AG20443 (cell line): Measurements from ENCODE around the gene DGKD.
"Not testable (repeated sequence)": the region's sequence is repeated elsewhere in the genome, so short reads cannot be mapped to it uniquely, and the experiment has no call there.

Source experiments
- DNase-seq: peaks from one replicate; pipeline ENCODE4 v3.0.0; 2012; ENCODE audit warnings: low spot score, mixed read lengths

The DGKD gene

DNA sequence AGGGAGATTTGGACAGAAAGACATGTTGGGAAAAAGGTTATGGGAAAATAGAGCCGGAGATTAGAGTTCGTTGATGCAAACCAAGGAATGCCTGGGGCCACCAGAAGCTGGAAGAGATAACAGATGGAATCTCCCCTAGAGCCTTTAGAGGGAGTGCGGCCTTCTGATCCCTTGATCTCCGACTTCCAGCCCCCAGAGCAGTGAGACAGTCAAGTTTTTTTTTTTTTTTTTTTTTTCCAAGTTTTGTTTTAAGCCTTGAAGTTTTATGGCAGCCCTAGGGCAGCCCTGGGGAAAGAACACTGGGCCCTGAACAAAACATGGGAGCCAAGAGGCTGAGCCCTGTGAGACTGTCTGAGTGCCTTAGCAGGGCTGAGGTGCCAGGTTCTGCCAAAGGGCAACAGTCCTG, 6.5 kb downstream of the DGKD start:
- DNase-seq: no peak

DNA sequence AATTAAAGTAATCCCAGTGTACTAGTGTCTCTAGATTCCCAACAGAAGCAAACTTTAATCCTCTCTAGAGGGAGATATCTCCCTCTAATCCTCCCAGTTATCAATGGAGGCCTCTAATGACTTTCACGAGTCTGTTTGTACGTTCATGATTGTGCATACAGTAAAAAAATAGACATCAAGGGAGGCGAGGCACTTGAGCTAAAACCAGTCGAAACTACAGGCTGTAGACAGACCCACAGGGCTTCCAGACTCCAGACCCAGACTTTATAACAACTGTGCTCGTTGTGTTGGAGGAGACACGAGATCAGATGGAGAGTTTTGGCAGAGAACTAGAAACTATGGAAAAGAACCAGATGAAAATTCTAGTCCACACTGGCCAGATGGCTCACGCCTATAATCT, 7.0 kb downstream of the DGKD start:
- no peak for DNase-seq

DNA sequence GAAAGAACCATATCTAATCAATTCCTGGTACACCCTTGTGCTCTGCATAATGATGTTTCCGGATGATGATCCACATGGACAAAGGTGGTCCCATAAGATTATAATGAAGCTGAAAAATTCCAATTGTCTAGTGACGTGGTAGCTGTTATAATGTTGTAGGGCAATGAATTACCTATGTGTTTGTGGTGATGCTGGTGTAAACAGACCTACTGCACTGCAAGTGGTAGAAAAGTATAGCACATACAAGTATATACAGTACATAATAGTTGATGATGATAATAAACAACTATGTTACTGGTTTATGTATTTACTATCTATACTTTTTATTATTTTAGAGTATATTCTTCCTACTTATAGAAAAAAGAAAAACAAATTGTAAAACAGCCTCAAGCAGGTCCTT, 8.4 kb downstream of the DGKD start:
- DNase-seq: no peak

DNA sequence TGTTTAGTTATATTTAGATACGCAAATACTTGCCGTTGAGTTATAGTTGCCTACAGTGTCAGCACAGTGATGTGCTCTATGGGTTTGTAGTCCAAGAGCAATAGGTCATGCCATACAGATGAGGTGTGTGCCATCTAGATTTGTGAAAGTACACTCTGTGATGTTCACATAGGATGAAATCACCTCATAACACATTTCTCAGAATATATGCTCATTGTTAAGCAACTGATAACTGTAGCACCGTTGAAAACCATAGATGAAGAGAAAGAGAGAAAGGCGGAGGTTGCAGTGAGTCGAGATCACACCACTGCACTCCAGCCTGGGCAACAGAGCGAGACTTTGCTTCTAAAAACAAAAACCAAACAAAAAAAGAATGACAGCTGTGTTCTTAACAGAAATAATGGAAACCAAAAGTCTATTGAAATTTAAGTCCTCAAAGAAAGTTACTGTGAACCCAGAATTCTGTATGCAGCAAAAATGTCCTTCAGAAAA, 9.5 kb downstream of the DGKD start:
- DNase-seq: no peak

DNA sequence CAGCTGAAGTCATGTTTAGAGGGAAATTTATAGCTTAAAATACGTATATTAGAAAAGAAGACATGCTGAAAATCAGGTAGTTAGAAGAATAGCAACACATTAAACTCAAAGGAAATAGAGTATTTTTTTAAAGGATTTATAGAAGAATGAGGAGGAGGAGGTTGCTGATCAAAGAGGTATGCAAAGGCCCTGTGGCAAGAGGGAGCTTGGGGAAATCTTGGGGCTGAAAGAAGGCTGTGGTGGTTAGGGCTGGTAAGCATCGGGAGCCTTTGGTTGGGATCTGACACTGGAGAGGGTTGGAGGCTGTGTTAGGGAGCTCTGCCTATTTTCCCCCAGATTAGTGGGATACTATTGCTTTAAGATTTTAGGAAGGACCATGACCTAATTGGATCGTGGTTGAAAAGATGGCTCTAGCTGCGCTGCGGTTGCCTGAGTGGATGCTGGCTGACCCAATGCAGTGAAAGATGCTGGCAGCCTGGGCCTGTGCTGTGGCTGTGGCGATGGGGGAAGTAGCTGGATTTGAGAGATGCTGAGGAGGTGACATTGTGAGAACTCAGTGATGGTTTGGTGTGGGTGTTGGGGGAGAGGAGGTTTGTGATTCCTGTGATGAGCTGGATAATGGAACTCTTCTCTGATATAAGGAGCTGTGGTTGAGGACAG, 11.7 kb downstream of the DGKD start:
- no peak for DNase-seq

DNA sequence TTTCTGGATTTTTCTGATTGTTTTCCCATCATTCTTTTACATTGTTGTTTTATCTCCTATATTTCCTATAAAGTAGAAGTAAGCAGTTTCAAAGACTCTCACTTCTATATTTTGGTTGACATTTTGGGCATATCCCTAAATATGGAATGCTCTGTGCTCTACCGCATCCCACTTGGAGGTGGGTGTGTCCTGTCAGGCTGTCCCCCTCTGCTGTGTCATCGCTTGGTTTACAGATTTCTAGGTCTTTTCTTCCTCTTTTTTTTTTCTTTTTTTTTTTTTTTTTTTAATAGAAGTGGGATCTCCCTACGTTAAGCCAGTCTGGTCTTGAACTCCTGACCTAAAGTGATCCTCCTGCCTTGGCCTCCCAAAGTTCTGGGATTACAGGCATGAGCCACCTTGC, 13.3 kb downstream of the DGKD start:
- DNase-seq: no peak

DNA sequence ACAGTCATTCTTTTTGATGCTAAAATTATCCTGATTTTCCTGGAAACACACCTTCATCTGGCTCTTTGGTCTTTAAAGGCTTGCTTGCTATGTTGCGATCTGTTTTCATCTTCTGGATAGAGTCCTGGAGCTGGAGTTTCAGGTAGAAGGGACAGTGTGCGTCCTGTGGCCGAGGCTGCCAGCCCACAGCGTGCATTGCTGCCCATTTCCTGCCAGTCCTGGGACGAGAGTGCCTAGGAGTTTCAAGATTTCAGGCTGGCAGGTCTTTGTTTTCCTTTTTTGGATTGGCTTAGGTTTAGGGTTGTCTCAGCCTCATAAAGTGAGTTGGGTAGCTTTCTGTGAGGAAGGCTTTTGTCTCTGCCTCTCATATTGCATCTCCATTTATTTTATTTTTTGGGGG, 14.5 kb downstream of the DGKD start:
- no peak for DNase-seq

DNA sequence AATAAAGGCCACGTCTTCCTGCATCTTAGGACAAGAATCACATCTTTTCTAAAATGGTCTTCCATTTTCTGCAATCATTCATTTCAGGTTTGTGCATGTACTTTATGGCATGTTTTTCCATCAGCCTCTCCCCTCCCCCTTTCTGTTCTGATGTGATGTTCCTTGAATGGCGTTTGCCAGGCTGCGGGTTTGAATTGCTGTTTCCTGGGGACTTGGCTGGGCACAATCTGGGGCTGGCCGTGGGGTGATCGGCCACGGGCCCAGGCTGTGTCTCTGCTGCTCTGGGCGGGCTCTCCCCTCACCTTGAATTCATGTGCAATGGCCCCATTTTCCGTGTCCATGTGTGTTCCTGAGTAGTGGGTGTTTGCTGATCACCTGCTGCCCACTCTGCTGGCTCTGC, 15.2 kb downstream of the DGKD start:
- no peak for DNase-seq

DNA sequence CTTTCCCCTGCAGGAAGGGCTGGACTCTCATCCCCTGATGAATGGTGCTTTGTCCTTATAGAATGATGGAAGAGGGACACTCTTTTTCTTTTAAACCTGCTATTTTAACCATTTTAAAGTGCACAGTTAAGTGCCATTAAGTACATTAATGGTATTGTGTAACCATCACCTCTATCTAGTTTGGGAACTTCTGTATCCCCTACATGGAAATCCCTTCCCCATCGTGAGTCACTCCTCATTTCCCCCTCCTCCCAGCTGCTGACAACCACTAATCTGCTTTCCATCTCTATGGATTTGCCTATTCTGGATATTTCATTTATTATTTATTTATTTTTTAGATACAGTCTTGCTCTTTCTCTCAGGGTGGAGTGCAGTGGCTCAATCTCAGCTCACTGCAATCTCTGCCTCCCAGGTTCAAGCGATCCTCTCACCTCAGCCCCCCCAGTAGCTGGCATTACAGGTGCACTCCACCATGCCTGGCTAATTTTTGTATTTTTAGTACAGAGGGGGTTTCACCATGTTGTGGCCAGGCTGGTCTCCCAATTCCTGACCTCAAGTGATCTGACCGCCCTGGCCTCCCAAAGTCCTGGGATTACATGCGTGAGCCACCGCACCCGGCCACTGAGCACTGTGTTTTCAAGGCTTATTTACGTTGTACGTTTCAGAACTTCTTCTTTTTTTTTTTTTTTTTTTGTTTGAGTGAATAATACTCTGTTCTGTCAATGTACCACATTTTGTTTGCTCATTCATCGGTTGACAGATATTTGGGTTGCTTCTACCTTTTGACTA, 15.8 kb downstream of the DGKD start:
- DNase-seq: no peak

DNA sequence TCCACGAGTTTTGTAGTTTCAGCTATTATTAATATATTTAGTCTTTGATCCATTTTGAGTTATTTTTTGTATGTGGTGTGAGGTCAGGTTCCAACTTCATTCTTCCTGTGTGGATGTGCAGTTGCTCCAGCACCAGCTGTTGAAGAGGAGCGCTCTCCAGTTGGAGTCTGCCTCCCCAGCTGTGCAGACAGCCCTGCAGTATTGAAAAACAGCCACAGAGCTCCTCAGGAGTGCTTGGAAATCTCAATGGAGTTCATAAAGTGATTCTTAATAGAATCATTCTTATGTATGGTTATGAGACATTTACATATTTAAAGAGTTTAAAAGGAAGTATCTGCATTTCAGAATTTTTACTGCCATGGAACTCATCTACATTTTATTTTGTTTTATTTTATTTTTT, 17.3 kb downstream of the DGKD start:
- no peak for DNase-seq

DNA sequence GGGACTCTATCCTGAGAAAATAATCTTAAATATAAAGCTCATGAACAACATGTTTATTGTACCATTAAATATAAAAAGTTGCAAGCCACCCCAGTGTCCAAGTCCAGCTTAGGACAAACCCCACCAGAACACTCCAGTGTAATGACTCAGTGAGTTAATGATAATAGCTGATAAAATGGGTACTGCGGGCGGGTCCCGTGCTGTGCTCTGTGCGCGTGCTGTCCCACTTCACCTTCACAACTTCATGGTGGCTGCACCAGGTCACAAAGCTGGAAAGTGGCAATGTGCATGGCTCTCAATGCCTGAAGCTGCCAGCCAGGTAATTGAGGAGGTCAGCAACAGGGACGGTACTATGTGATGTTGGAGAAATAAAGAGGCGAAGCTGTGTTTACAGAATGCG, 18.6 kb downstream of the DGKD start:
- no peak for DNase-seq

DNA sequence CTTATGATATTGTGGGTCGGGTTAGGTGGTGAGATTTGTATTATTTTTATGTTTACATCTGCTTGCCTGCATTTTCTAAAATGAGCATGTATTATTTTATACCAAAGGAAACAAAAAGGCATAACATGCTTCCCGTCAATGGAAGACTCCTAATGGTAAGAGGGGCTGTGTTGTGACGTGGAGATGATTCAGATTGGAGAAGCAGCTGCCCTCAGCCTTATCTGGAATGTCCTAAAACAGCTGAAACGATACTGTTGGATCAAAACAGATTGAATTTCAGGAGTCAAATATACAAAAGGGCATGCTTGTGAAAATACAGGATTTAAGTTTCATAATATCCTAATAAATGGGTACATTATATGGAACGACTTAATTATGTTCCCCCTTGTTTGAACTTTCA, 19.0 kb downstream of the DGKD start:
- DNase-seq: no peak

DNA sequence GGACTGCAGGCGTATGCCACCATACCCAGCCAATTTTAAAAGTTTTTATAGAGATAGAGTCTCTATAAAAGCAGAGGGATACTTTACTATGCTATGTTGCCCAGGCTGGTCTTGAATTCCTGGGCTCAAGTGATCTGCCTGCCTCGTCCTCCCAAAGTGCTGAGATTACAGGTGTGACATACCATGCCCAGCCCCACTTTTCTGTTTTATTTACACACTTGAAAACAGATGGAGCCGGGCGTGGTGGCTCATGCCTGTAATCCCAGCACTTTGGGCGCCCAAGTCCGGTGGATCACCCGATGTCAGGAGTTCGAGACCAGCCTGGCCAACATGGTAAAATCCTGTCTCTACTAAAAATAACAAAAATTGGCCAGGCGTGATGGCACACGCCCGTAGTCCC, 20.5 kb downstream of the DGKD start:
- DNase-seq: not testable (repeated sequence)

DNA sequence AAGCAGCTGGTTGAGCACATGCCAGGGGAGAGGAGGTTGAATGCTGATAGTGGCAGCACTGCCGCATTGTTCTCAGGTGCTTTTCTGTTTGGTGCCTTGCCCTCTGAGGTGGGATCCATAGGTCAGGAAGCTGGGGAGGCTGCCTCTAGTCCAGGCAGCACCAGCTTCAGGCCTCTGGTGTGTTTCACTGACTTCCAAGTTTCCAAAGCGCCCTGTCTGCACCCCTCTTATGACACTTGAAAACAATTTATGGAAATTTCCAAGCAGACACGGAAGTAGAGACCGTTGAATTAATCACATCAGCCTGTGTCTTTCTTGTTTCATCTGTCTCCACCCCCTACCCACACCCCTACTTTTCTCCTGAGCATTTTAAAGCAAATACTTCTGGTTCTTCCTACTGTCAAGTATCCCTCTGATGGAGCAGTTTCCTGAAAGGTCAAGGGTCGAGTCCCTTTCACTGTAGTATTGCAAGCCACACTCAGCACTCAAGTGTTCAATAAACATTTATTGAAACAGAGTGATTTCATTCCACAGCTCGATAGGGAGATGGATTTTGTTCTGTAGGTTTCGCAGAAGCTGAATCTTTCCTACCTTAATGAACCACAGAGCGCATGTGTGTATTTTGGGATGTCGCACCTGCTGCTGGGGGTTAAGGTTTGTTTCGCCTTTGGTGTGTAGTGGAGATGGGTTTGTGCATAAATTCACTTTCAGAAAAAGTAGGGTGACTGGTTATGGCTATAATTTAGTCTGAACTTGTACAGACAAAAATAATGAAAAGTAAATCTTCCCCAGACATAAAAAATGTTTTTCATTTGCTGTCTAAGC, 21.4 kb downstream of the DGKD start:
- DNase-seq: no peak

DNA sequence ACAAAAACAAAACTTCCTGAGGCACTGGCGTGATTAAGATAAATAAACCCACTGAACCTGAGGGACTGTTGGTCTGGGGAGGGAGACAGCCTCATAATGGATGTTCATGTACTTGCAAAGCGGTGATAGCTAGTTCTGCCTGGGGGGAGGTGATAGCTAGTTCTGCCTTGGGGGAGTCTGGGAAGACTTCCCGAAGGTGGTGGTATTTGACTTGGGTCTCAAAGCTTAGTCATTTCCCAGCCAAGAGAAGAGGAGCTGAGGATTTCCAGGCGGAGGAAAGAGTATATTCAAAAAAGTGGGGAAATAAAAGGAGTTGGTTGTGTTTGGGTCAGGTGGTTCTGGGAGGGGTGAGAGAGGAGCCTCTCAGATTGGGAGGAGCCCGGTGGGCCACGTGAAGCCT, 24.7 kb downstream of the DGKD start:
- no peak for DNase-seq

DNA sequence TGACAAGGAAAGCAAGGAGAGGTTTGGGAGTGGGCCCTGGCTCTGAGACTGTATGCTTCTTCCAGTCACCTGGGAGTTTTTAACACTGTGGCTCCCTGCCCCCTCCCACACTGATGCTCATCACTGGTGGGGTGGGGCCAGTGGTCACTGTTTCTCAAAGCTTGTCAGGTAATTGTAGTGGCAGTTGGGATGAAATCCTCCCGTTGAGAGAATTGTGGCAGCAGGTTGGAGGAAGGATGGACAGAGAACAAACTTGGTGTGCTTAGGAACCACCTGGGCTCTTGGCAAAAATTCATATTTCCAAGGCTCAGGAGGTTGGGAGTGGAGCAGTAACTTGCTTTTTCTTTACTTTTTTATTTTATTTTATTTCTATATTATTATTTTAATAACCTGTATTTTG, 25.1 kb downstream of the DGKD start:
- DNase-seq: no peak

DNA sequence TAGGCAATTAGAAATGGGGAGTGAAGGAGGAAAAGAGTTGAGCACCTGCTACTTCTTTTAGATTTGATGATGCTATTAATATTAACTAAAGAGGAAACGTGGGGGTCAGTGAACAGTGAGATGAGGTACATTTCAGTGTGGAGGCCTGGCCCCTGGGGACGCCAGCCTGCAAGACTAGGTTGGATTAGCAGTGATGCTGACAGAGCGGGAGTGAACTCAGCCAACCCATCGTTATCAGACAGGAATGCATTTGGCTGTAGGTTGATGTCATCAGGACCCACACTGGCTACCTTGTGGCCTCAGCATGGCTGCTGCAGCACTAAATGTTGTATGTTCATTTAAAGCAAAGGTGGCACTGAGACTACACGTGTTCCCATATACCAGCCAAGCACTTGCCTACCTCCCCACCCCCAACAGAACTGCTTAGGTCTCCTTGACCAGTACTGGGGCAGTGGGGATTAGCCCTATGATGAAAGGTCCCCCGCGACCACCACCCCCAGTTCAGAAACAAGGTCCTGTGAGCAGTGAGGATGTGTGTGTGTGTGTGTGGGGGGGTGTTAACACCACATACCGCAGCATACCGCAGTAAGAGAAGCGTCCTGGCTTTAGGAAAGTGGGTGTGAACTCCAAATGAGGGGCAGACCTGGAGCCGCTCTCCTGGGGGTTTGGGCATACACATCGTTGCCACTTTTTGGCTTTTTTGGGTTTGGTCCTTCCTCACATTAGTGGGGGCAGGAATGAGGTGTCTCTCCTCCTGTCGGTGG, 26.0 kb downstream of the DGKD start:
- DNase-seq: peak; percentile 40

DNA sequence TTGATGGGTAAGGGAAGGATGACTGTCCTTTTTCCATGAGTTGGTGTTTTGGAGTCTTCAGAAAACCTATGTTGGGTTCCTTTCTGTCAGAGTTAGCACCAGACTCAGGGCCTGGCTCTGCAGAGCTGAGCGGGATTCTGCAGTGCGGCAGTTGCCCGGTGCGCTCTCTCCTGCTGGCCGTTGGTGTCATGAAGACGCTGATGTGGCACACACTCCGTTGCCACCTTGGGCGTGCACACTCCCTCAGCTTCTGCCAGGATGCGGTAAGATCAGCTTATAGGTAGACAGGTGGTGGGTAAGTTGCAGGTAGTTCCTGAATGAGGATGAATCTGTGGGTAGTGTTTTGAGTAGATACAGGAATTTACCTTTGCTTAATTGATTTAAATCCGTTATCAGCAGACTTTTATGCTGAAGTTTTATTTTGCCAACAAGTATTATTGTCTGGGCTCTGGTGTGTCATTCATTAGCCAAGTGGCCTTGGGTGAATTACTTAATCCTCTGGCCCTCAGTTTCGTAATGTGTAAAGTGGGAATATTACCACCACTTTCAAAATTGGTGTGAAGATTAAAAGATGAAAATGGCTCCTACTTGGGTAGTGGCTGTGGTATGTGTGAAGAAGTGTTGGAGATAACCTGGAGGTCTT, 26.8 kb downstream of the DGKD start:
- no peak for DNase-seq

DNA sequence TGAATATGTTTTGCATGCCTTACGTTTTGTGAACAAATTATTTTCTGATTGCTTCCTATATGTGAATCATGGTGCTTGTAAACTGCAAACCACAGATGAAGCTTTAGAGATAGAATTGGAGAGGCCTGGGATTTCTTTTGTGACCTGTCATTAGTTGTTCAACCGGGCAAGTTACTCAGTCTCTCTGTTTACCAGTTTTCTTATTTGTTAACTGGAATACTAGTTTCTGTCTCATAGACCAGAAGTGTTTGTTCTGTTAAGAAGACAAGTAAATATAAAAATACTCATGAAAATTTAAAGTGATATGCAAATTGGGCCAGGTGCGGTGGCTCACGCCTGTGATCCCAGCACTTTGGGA, 27.3 kb downstream of the DGKD start:
- no peak for DNase-seq

DNA sequence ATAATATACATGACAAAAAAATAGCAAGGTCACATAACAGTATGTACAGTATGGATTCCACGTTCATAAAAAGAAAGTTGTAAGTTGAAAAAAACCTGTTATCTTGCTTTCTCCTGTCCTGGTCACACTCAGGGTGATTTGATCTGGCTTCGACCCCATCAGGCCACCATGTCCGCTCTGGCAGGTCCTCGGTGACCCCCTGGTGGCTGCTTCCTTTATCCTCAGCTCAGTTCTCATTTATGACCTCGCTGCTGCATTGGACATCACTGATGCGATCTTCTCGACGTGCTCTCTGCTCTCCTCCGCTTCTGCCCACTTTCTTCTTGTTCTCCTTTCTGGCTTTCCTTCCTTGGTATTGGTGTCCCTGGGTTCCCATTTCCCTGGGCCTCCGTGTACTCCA, 29.7 kb downstream of the DGKD start:
- DNase-seq: no peak

DNA sequence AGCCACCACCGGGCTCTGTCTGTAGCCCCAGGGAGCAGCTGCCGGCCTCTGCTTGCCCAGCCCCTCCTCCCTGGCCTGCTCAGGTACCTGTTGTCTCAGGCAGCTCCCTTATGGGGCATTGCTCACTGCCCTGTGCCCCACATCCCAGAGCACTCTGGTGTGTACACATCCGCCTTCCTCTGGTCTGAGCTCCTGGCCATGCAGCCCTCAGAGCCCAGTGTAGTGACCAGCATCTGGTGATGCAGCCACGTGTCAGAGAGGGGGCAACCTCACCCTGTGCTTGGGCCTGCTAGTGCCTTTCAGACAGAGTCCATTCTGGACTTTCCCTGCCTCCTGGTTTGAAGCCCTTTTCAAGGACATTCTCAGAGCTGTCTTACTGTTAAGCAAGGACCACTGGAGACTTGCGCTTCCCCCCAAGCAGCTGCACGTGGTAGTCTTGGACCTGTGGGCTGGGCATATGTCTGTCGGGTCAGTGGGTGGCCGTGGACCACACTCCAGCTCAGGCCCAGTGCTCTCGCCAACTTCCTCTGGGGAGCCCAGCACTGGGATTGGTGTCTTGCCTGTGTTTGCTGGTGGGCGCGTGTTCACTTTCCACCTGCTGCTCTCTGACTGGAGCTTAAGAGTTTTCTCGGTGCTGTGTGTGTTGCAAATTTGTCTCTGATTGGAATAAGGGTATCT, 30.7 kb downstream of the DGKD start:
- DNase-seq: no peak
